PC-9 (cell line): ENCODE data around the gene ITGAX. TPM values are rescaled to one million over a fixed set of nuclear protein-coding genes. Genes with fewer than 3 reads are reported as not detected.

ENCODE experiments used
- BruUV-seq: library from RNA; stranded (reverse); fragments of 400-500 nt; replicated peaks from 2 replicates; lab custom pipeline; 2021; lab: Mats Ljungman, UMichigan
- CTCF ChIA-PET: fragments of 300-600 bp; sonication (Branson Sonifier 250); formaldehyde crosslinking; loops from one replicate; lab custom pipeline; 2022; ENCODE audit warnings: antibody characterized with exemption; lab: Charles Lee
- POLR2A ChIA-PET: fragments of 300-600 bp; sonication (Branson Sonifier 250); formaldehyde crosslinking; loops from one replicate; lab custom pipeline; 2022; ENCODE audit warnings: antibody characterized with exemption; ENCODE audit not compliant: unreplicated experiment; lab: Charles Lee
- DNase-seq, 2 experiments: peaks; one replicate each; pipeline versions ENCODE4 v3.0.0 to v3.0.0-alpha.2; 2015 to 2022; ENCODE audit warnings: mixed read lengths in 1 of 2
- H2AFZ ChIP-seq: fragments of 200-600 bp; sonication (generic); 2 replicates; pipeline ENCODE4 v1.8.1; 2017; ENCODE audit warnings: antibody characterized with exemption
- H3F3A ChIP-seq: fragments of 200-600 bp; sonication (generic); 2 replicates; pipeline ENCODE4 v1.8.1; 2017; ENCODE audit warnings: antibody characterized with exemption, mild to moderate bottlenecking, low read depth; ENCODE audit not compliant: insufficient read depth
- H3K27ac ChIP-seq: fragments of 200-600 bp; sonication (generic); 2 replicates; pipeline ENCODE4 v1.6.1; 2016; ENCODE audit warnings: mixed run types
- H3K27me3 ChIP-seq: fragments of 200-600 bp; sonication (generic); 2 replicates; pipeline ENCODE4 v1.6.1; 2016; ENCODE audit warnings: low read depth, mixed run types; ENCODE audit not compliant: insufficient read depth
- H3K36me3 ChIP-seq: fragments of 200-600 bp; sonication (generic); 2 replicates; pipeline ENCODE4 v1.6.1; 2016; ENCODE audit warnings: low read depth, mixed run types
- H3K4me1 ChIP-seq: fragments of 200-600 bp; sonication (generic); replicated peaks from 2 replicates; pipeline ENCODE4 v1.6.1; 2016; ENCODE audit warnings: mixed run types; ENCODE audit not compliant: insufficient read depth
- H3K4me2 ChIP-seq: fragments of 200-600 bp; sonication (generic); 2 replicates; pipeline ENCODE4 v1.6.1; 2017; ENCODE audit warnings: mixed run types
- H3K4me3 ChIP-seq: fragments of 200-600 bp; sonication (generic); 2 replicates; pipeline ENCODE4 v1.6.1; 2016; ENCODE audit warnings: mixed run types
- H3K79me2 ChIP-seq: fragments of 200-600 bp; sonication (generic); 2 replicates; pipeline ENCODE4 v1.6.1; 2017; ENCODE audit warnings: low read depth, mixed run types
- H3K9me2 ChIP-seq: fragments of 200-600 bp; sonication (generic); 2 replicates; pipeline ENCODE4 v1.8.1; 2017; ENCODE audit warnings: mild to moderate bottlenecking; ENCODE audit not compliant: insufficient read depth
- H3K9me3 ChIP-seq: fragments of 200-600 bp; sonication (generic); 2 replicates; pipeline ENCODE4 v1.8.1; 2016; ENCODE audit warnings: low read depth; ENCODE audit not compliant: insufficient read depth
- H4K20me1 ChIP-seq: fragments of 200-600 bp; sonication (generic); 2 replicates; pipeline ENCODE4 v1.8.1; 2017; ENCODE audit not compliant: insufficient read depth
- CTCF ChIP-seq: fragments of 200-600 bp; sonication (generic); conservative IDR thresholded peaks from 2 replicates; pipeline ENCODE4 v1.6.1; 2017; ENCODE audit warnings: mixed run types, antibody characterized with exemption, mild to moderate bottlenecking, moderate library complexity
- EZH2 ChIP-seq: fragments of 200-600 bp; sonication (generic); IDR thresholded peaks from 2 replicates; pipeline ENCODE4 v1.8.0; 2017; ENCODE audit warnings: antibody characterized with exemption, low read depth
- intact Hi-C: fragments of 100-400 bp; cut with micrococcal nuclease; formaldehyde crosslinking; loops from one replicate; pipeline ENCODE4 v1.10.0; 2022; ENCODE audit not compliant: unreplicated experiment
- total RNA-seq: library from RNA; stranded (reverse); gene quantifications from 2 replicates; pipeline ENCODE4 v1.2.3, GENCODE V29; 2021

ITGAX gene
- total RNA-seq, 1 experiment from 2014 or later: 1.1 TPM

- Histone ChIP-seq H3K9me2 (no peaks in the 10 kb centered on the region), H3K27ac (no peak overlapping the region), H3K4me3 (no peak overlapping the region), H3K9me3 (no peaks in the 10 kb centered on the region), H4K20me1 (no peaks in the 10 kb centered on the region), H3K4me2 (no peak overlapping the region), H3K4me1 (no peaks in the 10 kb centered on the region), H3K79me2 (no peaks in the 10 kb centered on the region), H3K27me3 (peaks cover 49% of the 10 kb centered on the region), H3K36me3 (no peaks in the 10 kb centered on the region), H3F3A (no peaks in the 10 kb centered on the region), H2AFZ (no peak overlapping the region)
- no peak for TF ChIP-seq EZH2
- no peak for TF ChIP-seq CTCF
- CTCF ChIA-PET: no interaction called here
- no TSS peak for BruUV-seq
- DNase-seq: no peak
- POLR2A ChIA-PET: no interaction called here
- intact Hi-C loops: no loop called here
Measured at GRCh38 chr16:31423801-31424200, 68.8 kb downstream of the ITGAX start.

GRCh38 chr16:31427441-31428278 is 72.7 kb downstream of the ITGAX start:
- H4K20me1 ChIP-seq: no peaks in the 10 kb centered on the region
- ChIA-PET POLR2A (no interaction called here), CTCF (no interaction called here)
- H3K36me3 ChIP-seq: no peaks in the 10 kb centered on the region
- H3K79me2 ChIP-seq: no peaks in the 10 kb centered on the region
- H3K9me2 ChIP-seq: no peaks in the 10 kb centered on the region
- no peak overlapping the region for H3K4me2 ChIP-seq
- no peak overlapping the region for H2AFZ ChIP-seq
- H3F3A ChIP-seq: no peaks in the 10 kb centered on the region
- no peak for DNase-seq
- peaks cover 30% of the 10 kb centered on the region for H3K27me3 ChIP-seq
- no TSS peak for BruUV-seq
- H3K4me3 ChIP-seq: no peak overlapping the region
- no peak overlapping the region for H3K27ac ChIP-seq
- intact Hi-C loops: no loop called here
- no peak for TF ChIP-seq EZH2
- TF ChIP-seq CTCF: no peak
- H3K4me1 ChIP-seq: no peaks in the 10 kb centered on the region
- no peaks in the 10 kb centered on the region for H3K9me3 ChIP-seq

- Histone ChIP-seq H3K4me1 (no peaks in the 10 kb centered on the region), H3K27me3 (peaks cover 24% of the 10 kb centered on the region), H3K9me3 (no peaks in the 10 kb centered on the region), H3F3A (no peaks in the 10 kb centered on the region), H3K27ac (no peak within 1 kb of the TSS), H4K20me1 (no peaks in the 10 kb centered on the region), H3K36me3 (no peaks in the 10 kb centered on the region), H3K4me2 (no peak within 1 kb of the TSS), H3K9me2 (no peaks in the 10 kb centered on the region), H2AFZ (no peak within 1 kb of the TSS), H3K4me3 (no peak within 1 kb of the TSS), H3K79me2 (no peaks in the 10 kb centered on the region)
- ChIA-PET CTCF (no interaction called here), POLR2A (interaction anchor here (0.7 kb wide), 1 partner anchor 1425 kb away, joined by 3 read pairs; no protein-coding TSS in a partner anchor)
- TF ChIP-seq EZH2: no peak
- no peak for TF ChIP-seq CTCF
- no TSS peak for BruUV-seq
- DNase-seq: no peak
- intact Hi-C loops: no loop called here
Measured at GRCh38 chr16:31428279-31428597, 73.3 kb downstream of the ITGAX start, which contains the start of gene COX6A2. TSS of gene COX6A2 (minus strand) at chr16:31428360. CDS start at chr16:31428325, 35 bp downstream.
